ENCODE measurements around the gene ADAMTSL2.

DNA sequence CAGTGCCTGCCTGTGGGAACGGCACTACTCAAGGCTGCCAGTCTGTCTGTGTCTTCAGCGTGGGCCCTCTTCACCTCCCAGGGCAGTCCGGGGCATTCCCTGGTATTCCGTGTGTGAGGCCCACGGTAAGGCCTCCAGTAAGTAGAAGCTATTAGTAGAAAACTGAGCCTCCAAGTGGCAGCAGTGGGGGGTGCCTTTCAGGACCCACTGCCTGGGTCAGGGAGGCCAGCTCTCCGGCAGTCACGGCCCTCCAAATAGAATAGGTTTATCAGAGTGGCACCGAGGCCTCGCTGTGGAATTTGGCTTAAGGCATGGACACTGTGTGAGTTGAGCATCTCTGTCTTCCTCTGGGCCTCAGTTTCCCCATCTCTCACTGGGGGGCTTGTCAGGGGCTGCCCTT is 23.1 kb downstream of the ADAMTSL2 start:
- TF ChIP-seq, protein P1, sequence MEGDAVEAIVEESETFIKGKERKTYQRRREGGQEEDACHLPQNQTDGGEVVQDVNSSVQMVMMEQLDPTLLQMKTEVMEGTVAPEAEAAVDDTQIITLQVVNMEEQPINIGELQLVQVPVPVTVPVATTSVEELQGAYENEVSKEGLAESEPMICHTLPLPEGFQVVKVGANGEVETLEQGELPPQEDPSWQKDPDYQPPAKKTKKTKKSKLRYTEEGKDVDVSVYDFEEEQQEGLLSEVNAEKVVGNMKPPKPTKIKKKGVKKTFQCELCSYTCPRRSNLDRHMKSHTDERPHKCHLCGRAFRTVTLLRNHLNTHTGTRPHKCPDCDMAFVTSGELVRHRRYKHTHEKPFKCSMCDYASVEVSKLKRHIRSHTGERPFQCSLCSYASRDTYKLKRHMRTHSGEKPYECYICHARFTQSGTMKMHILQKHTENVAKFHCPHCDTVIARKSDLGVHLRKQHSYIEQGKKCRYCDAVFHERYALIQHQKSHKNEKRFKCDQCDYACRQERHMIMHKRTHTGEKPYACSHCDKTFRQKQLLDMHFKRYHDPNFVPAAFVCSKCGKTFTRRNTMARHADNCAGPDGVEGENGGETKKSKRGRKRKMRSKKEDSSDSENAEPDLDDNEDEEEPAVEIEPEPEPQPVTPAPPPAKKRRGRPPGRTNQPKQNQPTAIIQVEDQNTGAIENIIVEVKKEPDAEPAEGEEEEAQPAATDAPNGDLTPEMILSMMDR (IDR thresholded peaks at IDR 0.05): no peak
- TF ChIP-seq POLR2A (IDR thresholded peaks at IDR 0.05): no peak
